ENCODE measurements around the gene RABGAP1L.

- TF ChIP-seq POLR2AphosphoS5 (IDR thresholded peaks at IDR 0.05; ENCODE audit: low read depth, low read length) = peak; percentile 34; the same call in 1 of the 2 replicates
- no peak for TF ChIP-seq TAF1 (IDR thresholded peaks at IDR 0.05; ENCODE audit: low read depth, low read length)
- no peak for TF ChIP-seq POLR2A (IDR thresholded peaks at IDR 0.05; ENCODE audit: low read depth, low read length)
These were observed 88.2 kb downstream of the RABGAP1L start for GRCh38 chr1:174247472-174247871.
